GM19023 (cell line): Measurements from ENCODE around the gene SPRN.
"Not testable (repeated sequence)": the region's sequence is repeated elsewhere in the genome, so short reads cannot be mapped to it uniquely, and the experiment has no call there.

Experiments
- ATAC-seq: cut with Tn5 transposase; IDR thresholded peaks from one replicate; pipeline ENCODE4 v1.9.1; 2021; ENCODE audit warnings: mild to moderate bottlenecking, moderate library complexity; ENCODE audit not compliant: unreplicated experiment

SPRN gene

DNA sequence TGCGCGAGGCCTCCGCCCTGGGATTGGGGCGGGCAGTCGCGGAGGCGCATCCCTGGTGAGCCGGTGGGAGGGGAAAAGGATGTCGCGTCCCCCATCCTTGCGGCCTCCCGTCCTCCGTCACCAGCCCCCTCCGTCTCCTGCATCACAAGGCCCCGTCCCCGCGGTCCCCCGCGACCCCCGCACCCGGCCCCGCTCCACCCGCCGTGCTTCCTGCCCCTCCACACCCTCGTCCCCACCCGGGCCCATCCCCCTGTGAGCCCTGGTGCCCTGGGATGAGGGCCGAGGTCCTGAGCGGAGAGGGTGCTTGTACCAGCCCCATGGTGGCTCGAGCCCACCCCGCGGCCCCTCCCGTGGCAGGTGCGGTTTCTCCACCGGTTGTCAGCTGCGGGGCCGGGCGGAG, at the start of gene SPRN:
Gene SPRN, minus strand, starts transcription at position 25 of the 400 bp plus-strand sequence. CDS start 944 bp downstream, outside the sequence.
- ATAC-seq, result not testable (repeated sequence)

DNA sequence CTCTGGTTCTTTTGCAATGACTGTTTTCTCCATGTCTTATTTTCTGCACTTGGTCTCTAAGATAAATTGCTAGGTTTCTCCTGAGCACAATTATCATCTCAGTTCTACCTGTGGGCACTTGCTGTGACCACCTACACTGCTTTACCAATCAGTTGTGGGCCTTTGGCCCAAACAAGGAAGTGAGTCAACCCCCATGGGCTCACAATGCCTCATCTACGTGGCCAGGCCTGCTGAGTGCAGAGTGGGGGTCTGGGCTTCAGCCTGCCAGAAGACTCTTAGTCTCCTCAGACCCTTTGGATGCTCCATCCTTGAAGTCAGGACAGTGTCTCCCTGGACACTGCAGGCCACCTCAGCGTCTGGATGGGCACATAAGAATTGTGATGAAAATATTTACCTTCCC, 49.6 kb upstream of the SPRN start:
- no peak for ATAC-seq

GRCh38 chr10:133473270-133473669, 48.8 kb upstream of the SPRN start:
- no peak for ATAC-seq

- ATAC-seq, result no peak
Measured at GRCh38 chr10:133471300-133472109, 47.1 kb upstream of the SPRN start.

GRCh38 chr10:133469205-133469604, 44.8 kb upstream of the SPRN start:
- not testable (repeated sequence) for ATAC-seq

GRCh38 chr10:133467286-133467911, 43.0 kb upstream of the SPRN start:
- ATAC-seq, result no peak

- no peak for ATAC-seq
Measured at GRCh38 chr10:133466683-133467275, 42.4 kb upstream of the SPRN start.

- ATAC-seq, result no peak
Measured at GRCh38 chr10:133465950-133466474, 41.6 kb upstream of the SPRN start.

DNA sequence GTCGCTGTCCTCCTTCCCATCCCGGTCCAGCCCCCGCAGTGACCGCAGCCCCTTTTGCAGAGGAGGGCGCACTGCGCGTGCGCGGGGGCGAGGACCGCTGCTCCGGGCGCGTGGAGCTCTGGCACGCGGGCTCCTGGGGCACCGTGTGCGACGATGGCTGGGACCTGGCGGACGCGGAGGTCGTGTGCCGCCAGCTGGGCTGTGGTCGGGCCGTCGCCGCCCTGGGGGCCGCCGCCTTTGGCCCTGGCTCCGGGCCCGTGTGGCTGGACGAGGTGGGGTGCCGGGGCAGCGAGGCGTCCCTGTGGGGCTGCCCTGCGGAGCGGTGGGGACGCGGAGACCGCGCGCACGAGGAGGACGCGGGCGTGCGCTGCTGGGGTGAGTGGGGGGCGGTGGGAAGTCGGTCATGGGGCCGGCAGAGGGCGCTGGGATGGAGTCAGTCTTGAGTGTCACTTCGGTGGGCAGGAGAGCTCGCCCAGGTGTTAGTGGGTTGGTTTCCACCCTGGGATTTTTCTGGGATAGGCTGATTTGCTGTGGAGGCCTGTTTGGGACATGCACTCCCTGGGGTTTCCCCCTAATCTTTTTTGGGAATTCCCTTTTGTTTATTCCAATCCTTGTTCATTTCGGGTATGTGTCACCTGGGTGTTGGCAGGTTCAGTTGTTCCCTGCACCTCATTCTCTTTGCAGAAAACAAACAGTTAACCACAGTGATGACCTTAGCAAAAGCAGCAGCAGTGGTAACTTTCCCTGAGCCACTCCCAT, 40.9 kb upstream of the SPRN start:
- ATAC-seq, result no peak

DNA sequence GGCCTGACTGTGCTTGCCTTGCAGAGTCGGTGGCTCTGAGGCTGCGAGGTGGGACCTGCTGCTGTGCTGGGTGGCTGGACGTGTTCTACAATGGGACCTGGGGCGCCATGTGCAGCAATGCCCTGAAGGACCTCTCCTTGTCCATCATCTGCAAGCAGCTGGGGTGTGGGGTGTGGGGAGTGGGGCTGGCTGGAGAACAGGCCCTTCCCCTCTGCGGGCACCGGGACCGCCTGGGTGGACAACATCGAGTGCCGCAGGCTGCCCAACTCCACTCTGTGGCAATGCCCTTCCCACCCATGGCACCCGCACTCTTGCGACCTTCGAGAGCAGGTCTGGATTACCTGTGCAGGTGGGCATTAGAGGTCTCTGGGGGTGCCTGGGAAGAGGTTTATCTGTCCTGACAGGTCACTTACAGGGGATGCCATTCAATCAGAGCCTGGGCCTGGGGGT, 40.2 kb upstream of the SPRN start:
- ATAC-seq, result no peak

DNA sequence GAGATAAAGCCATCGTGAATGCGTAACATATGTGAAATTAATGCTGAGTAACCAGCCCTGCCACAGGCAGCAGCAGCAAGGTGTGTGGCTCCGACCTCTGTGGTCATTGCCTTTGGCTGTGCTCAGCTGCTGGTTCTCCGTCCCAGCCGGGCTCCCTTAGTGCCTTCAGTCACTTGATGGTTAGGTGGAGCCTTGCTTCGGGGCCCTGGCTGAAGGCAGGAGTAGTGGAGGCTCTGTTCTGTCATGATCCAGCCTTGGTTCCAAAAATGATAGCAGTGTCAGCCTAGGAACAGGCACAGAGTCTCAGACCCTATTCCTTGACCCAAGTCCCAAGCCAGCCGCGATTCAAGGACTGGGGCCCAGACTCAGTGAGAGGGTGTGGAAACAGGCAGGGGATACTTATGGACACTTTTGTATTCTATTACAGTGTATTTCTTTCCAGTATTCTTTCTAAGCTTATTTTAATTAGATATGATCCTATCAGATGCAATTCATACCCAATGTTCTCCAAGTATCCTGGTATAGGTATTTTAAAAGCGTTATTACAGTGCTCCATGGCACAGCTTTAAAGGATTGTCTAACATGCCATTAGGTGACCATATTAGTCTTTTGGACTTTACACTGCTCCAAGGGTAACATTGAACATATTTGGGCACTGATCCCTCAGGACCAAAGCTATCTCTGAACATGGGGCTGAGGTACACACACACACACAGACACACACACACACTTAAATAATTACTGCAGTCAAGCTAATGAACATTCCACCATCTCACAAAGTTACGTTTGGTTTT, 38.3 kb upstream of the SPRN start:
- ATAC-seq, result no peak

DNA sequence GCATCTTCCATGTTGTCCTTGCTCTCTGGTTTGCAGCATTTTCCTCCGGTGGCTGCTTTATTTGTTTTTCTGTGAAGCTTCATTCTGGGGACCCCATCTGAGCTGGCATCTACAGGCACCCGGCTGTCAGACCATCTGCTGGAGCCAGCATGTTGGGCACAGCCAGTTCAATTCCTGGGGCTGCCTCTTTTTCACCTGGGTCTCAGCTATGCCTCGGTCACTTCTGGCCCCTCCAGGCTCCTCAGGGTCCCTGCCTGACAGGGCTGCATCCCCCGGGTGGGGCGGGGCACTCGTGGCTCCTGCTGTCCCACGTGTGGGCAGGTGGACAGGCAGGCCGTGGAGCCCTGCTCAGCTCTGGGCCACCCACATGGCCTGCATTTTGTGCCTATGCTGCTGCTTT, 37.4 kb upstream of the SPRN start:
- no peak for ATAC-seq

- ATAC-seq, result no peak
Measured at GRCh38 chr10:133461027-133461426, 36.6 kb upstream of the SPRN start.

DNA sequence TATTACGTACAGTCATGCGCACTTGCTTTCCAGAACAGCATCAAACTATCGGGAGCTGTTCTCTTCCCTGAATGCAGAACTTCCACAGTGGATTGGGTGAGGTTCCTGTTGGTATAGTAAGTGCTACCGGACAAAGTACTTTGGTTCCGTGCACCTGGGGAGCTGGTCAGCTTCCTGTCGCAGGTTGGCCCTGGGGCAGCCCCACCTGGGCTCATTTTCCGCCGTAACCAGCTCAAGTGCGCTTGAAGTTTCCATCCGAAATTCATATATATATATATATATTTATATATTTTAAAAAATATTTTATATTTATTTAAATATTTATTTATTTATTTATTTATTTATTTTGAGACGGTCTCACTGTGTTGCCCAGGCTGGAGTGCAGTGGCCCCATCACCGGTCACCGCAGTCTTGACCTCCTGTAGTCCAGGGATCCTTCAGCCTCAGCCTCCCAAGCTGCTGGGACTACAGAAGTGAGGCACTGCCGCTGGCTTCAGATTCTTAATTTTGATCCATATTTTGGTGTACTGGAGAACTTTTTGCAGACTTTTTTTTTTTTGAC, 35.9 kb upstream of the SPRN start:
- no peak for ATAC-seq

- ATAC-seq, result no peak
Measured at GRCh38 chr10:133459454-133460207, 35.2 kb upstream of the SPRN start.

- no peak for ATAC-seq
Measured at GRCh38 chr10:133458710-133459453, 34.5 kb upstream of the SPRN start.

GRCh38 chr10:133458021-133458709, 33.7 kb upstream of the SPRN start:
- no peak for ATAC-seq
